ENCODE results near the gene MROH8.

DNA sequence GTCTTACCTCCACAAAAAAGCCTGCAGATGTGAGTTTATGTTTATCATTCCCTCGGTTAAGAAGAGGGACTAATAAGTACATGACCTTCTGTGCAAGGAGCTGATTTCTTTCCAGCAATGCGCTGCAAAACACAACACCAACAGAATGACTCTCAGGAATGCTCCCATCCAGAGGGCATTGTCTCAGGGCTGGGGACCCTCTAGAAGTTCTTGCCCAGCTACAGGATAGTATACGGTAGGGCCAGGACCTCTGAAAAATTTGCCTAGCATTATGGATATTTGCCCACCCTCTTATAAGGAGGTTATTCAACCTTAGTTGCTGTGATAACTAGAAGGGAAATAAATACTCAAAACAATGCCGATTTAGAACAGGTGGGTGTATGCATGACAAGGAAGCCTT lies 58.9 kb downstream of the MROH8 start:
- no peak for TF ChIP-seq TAF1 (IDR thresholded peaks at IDR 0.05; ENCODE audit: borderline replicate concordance, insufficient read depth, low read length)
- TF ChIP-seq POLR2AphosphoS5 (IDR thresholded peaks at IDR 0.05; ENCODE audit: low read depth, low read length), result no peak
- TF ChIP-seq SIN3A (IDR thresholded peaks at IDR 0.05; ENCODE audit: borderline replicate concordance, insufficient read depth, low read length), result no peak
- TF ChIP-seq, protein P1, sequence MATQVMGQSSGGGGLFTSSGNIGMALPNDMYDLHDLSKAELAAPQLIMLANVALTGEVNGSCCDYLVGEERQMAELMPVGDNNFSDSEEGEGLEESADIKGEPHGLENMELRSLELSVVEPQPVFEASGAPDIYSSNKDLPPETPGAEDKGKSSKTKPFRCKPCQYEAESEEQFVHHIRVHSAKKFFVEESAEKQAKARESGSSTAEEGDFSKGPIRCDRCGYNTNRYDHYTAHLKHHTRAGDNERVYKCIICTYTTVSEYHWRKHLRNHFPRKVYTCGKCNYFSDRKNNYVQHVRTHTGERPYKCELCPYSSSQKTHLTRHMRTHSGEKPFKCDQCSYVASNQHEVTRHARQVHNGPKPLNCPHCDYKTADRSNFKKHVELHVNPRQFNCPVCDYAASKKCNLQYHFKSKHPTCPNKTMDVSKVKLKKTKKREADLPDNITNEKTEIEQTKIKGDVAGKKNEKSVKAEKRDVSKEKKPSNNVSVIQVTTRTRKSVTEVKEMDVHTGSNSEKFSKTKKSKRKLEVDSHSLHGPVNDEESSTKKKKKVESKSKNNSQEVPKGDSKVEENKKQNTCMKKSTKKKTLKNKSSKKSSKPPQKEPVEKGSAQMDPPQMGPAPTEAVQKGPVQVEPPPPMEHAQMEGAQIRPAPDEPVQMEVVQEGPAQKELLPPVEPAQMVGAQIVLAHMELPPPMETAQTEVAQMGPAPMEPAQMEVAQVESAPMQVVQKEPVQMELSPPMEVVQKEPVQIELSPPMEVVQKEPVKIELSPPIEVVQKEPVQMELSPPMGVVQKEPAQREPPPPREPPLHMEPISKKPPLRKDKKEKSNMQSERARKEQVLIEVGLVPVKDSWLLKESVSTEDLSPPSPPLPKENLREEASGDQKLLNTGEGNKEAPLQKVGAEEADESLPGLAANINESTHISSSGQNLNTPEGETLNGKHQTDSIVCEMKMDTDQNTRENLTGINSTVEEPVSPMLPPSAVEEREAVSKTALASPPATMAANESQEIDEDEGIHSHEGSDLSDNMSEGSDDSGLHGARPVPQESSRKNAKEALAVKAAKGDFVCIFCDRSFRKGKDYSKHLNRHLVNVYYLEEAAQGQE (IDR thresholded peaks at IDR 0.05; ENCODE audit: insufficient read depth in 1 of 2, low read depth in 2 of 2, low read length in 2 of 2), result no peak
